Measurements from ENCODE around the gene PALB2. TPM values are rescaled to one million over a fixed set of nuclear protein-coding genes. Genes with fewer than 3 reads are reported as not detected.
A peak's percentile ranks its signal among the peaks of the same experiment; 100 is the strongest.

PALB2 gene
- total and polyA plus RNA-seq, 12 donors: 2.5 to 8.6 (median 4.7) TPM

DNA sequence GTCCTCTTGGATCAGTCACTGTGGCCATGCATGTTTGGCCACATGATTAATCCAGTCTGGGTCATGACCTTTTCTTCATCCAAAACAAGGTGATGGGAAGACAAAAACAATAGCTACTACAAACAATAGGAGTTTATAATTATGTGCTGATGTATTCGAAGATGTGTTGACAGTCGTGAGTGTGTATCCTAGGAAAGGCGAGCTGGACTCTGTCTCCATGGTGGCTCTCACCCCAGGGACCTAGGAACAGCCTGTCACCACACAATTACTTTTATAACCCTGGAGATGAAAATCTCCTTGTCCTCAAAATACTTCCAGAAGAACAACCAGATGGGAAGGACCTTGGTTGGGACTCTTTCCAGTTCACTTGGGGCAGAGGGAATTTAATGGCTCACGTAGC lies 27.8 kb upstream of the PALB2 start:
- no peaks in the 10 kb centered on the region for H3K9me3 ChIP-seq
- no peaks in the 10 kb centered on the region for H3K27me3 ChIP-seq
- peaks cover 0 to 99% (median 46%) of the 10 kb centered on the region in 9 donors for H3K36me3 ChIP-seq
- H3K4me3 ChIP-seq: no peak overlapping the region
- peaks cover 0 to 2% (median 0%) of the 10 kb centered on the region in 9 donors for H3K4me1 ChIP-seq
- TF ChIP-seq, protein P1, sequence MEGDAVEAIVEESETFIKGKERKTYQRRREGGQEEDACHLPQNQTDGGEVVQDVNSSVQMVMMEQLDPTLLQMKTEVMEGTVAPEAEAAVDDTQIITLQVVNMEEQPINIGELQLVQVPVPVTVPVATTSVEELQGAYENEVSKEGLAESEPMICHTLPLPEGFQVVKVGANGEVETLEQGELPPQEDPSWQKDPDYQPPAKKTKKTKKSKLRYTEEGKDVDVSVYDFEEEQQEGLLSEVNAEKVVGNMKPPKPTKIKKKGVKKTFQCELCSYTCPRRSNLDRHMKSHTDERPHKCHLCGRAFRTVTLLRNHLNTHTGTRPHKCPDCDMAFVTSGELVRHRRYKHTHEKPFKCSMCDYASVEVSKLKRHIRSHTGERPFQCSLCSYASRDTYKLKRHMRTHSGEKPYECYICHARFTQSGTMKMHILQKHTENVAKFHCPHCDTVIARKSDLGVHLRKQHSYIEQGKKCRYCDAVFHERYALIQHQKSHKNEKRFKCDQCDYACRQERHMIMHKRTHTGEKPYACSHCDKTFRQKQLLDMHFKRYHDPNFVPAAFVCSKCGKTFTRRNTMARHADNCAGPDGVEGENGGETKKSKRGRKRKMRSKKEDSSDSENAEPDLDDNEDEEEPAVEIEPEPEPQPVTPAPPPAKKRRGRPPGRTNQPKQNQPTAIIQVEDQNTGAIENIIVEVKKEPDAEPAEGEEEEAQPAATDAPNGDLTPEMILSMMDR (IDR thresholded peaks at IDR 0.05): no peak
- DNase-seq (no peak), ATAC-seq (peak in 2 of 8 donors; percentile 75 to 78)
- H3K27ac ChIP-seq: no peak overlapping the region
- WGBS, 2 donors: 43 to 53% methylated on average over 4 of the region's 4 CpGs
- intact Hi-C loops (cut with DNase I): loop anchor here in 1 of 10 donors (10.0 kb wide), 1 partner anchor 64 kb away; no protein-coding TSS in a partner anchor

DNA sequence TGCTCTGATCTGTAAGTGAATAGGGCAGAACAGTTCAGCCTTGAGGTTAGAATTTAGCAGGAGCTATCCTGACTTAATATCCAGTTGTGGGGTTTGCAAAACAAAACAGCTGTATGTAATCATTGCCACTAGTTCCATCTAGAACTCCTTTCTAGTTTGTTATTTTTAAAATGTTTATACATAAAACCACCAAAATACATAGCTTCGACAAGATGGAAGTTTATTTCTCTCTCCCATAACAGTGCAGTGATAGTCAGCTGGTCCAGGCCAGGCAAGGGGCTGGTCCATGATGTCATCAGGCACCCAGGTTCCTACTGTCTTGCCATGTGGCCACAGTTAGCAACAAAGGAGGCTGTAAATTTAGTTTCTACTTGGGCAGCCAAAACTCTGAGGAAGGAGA lies 27.1 kb upstream of the PALB2 start:
- Histone ChIP-seq H3K9me3 (no peaks in the 10 kb centered on the region), H3K27me3 (no peaks in the 10 kb centered on the region), H3K36me3 (peaks cover 0 to 99% (median 46%) of the 10 kb centered on the region in 9 donors), H3K4me1 (peaks cover 0 to 2% (median 0%) of the 10 kb centered on the region in 9 donors), H3K27ac (no peak overlapping the region), H3K4me3 (no peak overlapping the region)
- WGBS, 2 donors: 88 to 100% methylated on average over 1 of the region's 1 CpG
- no peak for ATAC-seq
- intact Hi-C loops (cut with DNase I): loop anchor here in 1 of 10 donors (10.0 kb wide), 1 partner anchor 63 kb away; no protein-coding TSS in a partner anchor
- DNase-seq: no peak
- TF ChIP-seq, protein P1 (IDR thresholded peaks at IDR 0.05): no peak

DNA sequence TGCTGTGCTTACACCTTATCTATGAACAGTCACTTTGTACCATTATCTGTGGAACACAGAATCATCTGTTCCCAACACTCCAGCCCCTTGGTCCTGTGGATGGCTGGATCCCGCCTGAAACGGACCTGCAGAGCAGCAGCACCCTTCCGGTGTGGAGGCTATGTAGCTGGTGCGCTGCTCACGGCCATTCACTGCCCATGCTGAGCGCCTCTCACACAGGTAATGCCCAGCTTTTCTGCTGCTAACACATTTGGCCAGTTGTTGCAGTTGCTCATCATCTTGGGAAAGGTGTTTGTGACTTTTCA lies 26.2 kb upstream of the PALB2 start:
- Histone ChIP-seq H3K4me1 (peaks cover 0 to 2% (median 0%) of the 10 kb centered on the region in 9 donors), H3K9me3 (no peaks in the 10 kb centered on the region), H3K27me3 (no peaks in the 10 kb centered on the region), H3K27ac (no peak overlapping the region), H3K4me3 (no peak overlapping the region), H3K36me3 (peaks cover 0 to 99% (median 52%) of the 10 kb centered on the region in 9 donors)
- WGBS, 2 donors: 88 to 92% methylated on average over 6 of the region's 6 CpGs
- ATAC-seq: no peak
- intact Hi-C loops (cut with DNase I): loop anchor here in 1 of 10 donors (10.0 kb wide), 1 partner anchor 63 kb away; no protein-coding TSS in a partner anchor
- DNase-seq: no peak
- TF ChIP-seq, protein P1 (IDR thresholded peaks at IDR 0.05): no peak

DNA sequence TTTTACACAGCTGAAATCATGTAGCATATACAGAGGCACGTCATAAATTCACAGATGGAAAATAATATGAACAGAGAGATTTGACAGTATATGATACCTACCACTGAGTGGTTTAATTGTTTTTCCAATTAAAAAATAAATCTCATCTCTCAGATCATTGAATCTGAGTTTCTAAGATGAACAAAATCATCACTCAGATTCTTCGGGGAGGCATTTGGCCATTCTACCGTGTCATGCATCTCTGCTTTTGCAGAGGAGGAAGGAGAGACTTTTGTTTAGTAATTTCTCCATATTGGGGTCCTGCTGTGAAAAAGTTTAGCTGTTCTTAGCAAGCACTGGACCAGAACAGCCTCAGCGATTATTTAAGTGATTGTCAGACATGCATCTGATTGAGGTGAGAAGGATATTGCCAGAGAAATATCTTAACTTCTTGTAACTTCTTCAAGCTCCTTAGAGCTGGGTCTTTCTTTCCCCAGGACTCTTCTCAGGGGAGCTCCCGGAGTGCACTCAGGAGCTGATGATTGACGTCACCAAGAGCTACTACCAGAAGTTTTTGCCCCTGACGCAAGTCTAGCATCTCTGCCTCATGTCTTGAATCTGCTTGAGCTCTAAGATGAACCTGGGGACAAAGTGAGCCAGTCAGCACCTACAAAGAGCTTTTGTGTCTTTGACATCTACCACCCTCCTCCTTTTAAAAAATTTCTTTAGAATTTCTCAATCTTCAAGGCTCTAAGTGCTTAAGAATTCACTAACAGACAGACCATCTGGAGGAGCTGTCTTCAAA lies 25.7 kb upstream of the PALB2 start:
- ATAC-seq (no peak), DNase-seq (no peak)
- Histone ChIP-seq H3K4me3 (no peak overlapping the region), H3K27ac (no peak overlapping the region), H3K4me1 (peaks cover 0 to 2% (median 0%) of the 10 kb centered on the region in 9 donors), H3K27me3 (no peaks in the 10 kb centered on the region), H3K36me3 (peaks cover 0 to 100% (median 54%) of the 10 kb centered on the region in 9 donors), H3K9me3 (no peaks in the 10 kb centered on the region)
- TF ChIP-seq, protein P1 (IDR thresholded peaks at IDR 0.05): no peak
- intact Hi-C loops (cut with DNase I): loop anchor here in 1 of 10 donors (10.0 kb wide), 1 partner anchor 62 kb away; no protein-coding TSS in a partner anchor
- WGBS, 2 donors: 88% methylated on average over 7 of the region's 7 CpGs

Data from heart right ventricle (tissue), 16 donors.